ENCODE data around the gene USP49.

GRCh38 chr6:41750374-41750773 is 144.8 kb downstream of the USP49 start:
- TF ChIP-seq CTCF (conservative IDR thresholded peaks at IDR 0.05; ENCODE audit: low read length) (no peak), EZH2phosphoT487 (IDR thresholded peaks at IDR 0.05; ENCODE audit: borderline replicate concordance) (no peak)

All from Loucy (cell line).